ENCODE data around the gene FHL2. TPM values are rescaled to one million over a fixed set of nuclear protein-coding genes. Genes with fewer than 3 reads are reported as not detected.

Gene FHL2
- total RNA-seq, 2 experiments from 2014 or later = 3.3 to 4.4 TPM

GRCh38 chr2:105391763-105392662 lies 6.8 kb downstream of the FHL2 start:
- no peaks in the 10 kb centered on the region for H3K9me3 Mint-ChIP-seq
- CTCF ChIA-PET = interaction anchor here (1.0 kb wide), 1 partner anchor 12 kb away, joined by 3 read pairs; no protein-coding TSS in a partner anchor
- H3K27me3 Mint-ChIP-seq = no peaks in the 10 kb centered on the region
- TF ChIP-seq, protein P1, sequence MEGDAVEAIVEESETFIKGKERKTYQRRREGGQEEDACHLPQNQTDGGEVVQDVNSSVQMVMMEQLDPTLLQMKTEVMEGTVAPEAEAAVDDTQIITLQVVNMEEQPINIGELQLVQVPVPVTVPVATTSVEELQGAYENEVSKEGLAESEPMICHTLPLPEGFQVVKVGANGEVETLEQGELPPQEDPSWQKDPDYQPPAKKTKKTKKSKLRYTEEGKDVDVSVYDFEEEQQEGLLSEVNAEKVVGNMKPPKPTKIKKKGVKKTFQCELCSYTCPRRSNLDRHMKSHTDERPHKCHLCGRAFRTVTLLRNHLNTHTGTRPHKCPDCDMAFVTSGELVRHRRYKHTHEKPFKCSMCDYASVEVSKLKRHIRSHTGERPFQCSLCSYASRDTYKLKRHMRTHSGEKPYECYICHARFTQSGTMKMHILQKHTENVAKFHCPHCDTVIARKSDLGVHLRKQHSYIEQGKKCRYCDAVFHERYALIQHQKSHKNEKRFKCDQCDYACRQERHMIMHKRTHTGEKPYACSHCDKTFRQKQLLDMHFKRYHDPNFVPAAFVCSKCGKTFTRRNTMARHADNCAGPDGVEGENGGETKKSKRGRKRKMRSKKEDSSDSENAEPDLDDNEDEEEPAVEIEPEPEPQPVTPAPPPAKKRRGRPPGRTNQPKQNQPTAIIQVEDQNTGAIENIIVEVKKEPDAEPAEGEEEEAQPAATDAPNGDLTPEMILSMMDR (IDR thresholded peaks at IDR 0.05) = no peak
- no peak overlapping the region for H3K4me3 Mint-ChIP-seq
- H3K27ac Mint-ChIP-seq = no peak overlapping the region
- no peaks in the 10 kb centered on the region for H3K36me3 Mint-ChIP-seq (ENCODE audit: low read depth)
- intact Hi-C loops (cut with micrococcal nuclease) = no loop called here
- no peak for DNase-seq
- POLR2A ChIA-PET = interaction anchor here (0.7 kb wide), 1 partner anchor 11 kb away, joined by 4 read pairs; no protein-coding TSS in a partner anchor
- H3K4me1 Mint-ChIP-seq (ENCODE audit: low read depth) = peaks cover 4% of the 10 kb centered on the region
- no peak for ATAC-seq

- no peak overlapping the region for H3K27ac Mint-ChIP-seq
- TF ChIP-seq, protein P1 (IDR thresholded peaks at IDR 0.05) = no peak
- DNase-seq = no peak
- CTCF ChIA-PET = interaction anchor here (1.0 to 2.2 kb wide), 3 partner anchors 8 to 17 kb away, joined by 3 to 7 read pairs (median 4); partner anchors contain the start of gene FHL2
- no peaks in the 10 kb centered on the region for H3K9me3 Mint-ChIP-seq
- H3K27me3 Mint-ChIP-seq = no peaks in the 10 kb centered on the region
- H3K4me1 Mint-ChIP-seq (ENCODE audit: low read depth) = no peaks in the 10 kb centered on the region
- intact Hi-C loops (cut with micrococcal nuclease) = no loop called here
- ATAC-seq = no peak
- POLR2A ChIA-PET = no interaction called here
- H3K36me3 Mint-ChIP-seq (ENCODE audit: low read depth) = no peaks in the 10 kb centered on the region
- no peak overlapping the region for H3K4me3 Mint-ChIP-seq
These were observed 7.7 kb downstream of the FHL2 start for GRCh38 chr2:105391058-105391627.

DNA sequence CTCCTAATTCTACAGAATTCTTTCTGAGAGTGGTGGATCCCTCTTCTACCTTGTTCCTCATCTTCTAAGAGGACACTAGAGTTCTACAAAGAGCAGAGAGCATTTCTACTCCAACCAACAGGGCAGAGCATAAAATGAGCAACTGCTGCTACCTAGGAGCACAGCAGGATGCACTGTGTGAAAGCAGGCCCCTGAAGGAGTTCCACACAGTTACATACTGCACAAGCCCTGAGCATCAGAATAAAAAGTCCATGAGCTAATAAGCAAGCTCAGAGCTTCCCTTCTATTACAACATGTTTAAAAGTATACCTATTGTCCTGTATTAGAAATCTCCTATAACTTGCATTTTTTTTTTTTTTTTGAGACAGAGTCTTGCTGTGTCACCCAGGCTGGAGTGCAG lies 8.4 kb downstream of the FHL2 start:
- TF ChIP-seq, protein P1 (IDR thresholded peaks at IDR 0.05) = no peak
- Mint-ChIP-seq H3K4me1 (ENCODE audit: low read depth) (no peaks in the 10 kb centered on the region), H3K27ac (no peak overlapping the region), H3K27me3 (no peaks in the 10 kb centered on the region), H3K9me3 (no peaks in the 10 kb centered on the region), H3K4me3 (no peak overlapping the region), H3K36me3 (ENCODE audit: low read depth) (no peaks in the 10 kb centered on the region)
- no peak for DNase-seq
- no peak for ATAC-seq
- CTCF ChIA-PET = interaction anchor here (1.6 to 2.2 kb wide), 2 partner anchors 8 to 16 kb away, joined by 4 to 7 read pairs; partner anchors contain the start of gene FHL2
- POLR2A ChIA-PET = no interaction called here
- intact Hi-C loops (cut with micrococcal nuclease) = no loop called here

DNA sequence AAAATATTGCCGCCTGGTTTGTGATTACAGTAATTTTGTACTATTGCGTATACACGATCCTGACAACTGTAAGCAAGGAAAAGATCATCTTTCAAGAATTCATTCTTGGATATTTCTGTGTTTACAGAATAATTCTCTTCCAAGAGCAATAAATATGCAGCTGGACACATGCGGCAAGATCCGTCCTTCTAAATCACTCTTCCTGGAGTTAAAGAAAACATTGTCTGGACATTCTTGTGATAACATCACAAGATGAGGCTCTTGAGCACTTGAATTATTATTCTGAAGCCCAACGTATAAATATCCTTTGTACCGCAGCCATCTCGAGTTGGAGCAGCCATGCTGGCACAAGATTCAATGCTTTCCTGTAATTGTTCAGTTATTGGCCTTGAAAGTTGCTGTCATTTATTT lies 9.9 kb downstream of the FHL2 start:
- Mint-ChIP-seq H3K9me3 (no peaks in the 10 kb centered on the region), H3K27ac (no peak overlapping the region), H3K4me1 (ENCODE audit: low read depth) (no peaks in the 10 kb centered on the region), H3K36me3 (ENCODE audit: low read depth) (no peaks in the 10 kb centered on the region), H3K4me3 (no peak overlapping the region), H3K27me3 (no peaks in the 10 kb centered on the region)
- DNase-seq (no peak), ATAC-seq (no peak)
- TF ChIP-seq, protein P1 (IDR thresholded peaks at IDR 0.05) = no peak
- ChIA-PET POLR2A (no interaction called here), CTCF (interaction anchor here (0.6 to 2.2 kb wide), 3 partner anchors 15 to 1897 kb away, joined by 3 to 7 read pairs (median 3); no protein-coding TSS in a partner anchor)
- intact Hi-C loops (cut with micrococcal nuclease) = no loop called here

- TF ChIP-seq, protein P1 (IDR thresholded peaks at IDR 0.05) = no peak
- CTCF ChIA-PET = no interaction called here
- Mint-ChIP-seq H3K4me3 (no peak overlapping the region), H3K4me1 (ENCODE audit: low read depth) (no peaks in the 10 kb centered on the region), H3K27me3 (no peaks in the 10 kb centered on the region), H3K27ac (no peak overlapping the region), H3K9me3 (no peaks in the 10 kb centered on the region), H3K36me3 (ENCODE audit: low read depth) (no peaks in the 10 kb centered on the region)
- DNase-seq (no peak), ATAC-seq (no peak)
- POLR2A ChIA-PET = interaction anchor here (0.6 to 0.7 kb wide), 2 partner anchors 11 to 156 kb away, joined by 3 read pairs; partner anchors contain the start of gene FHL2
- intact Hi-C loops (cut with micrococcal nuclease) = no loop called here
These were observed 11.6 kb downstream of the FHL2 start for GRCh38 chr2:105387225-105387624.
